GM12891 (cell line): ENCODE results near the gene MYO19.

Experiments used
- DNase-seq: peaks from one replicate; pipeline ENCODE4 v3.0.0; 2011; ENCODE audit warnings: low spot score; ENCODE audit not compliant: insufficient read length
- FAIRE-seq: peaks from 2 replicates; lab custom pipeline; 2011; peaks lifted over from hg19 to GRCh38; lab: Jason Lieb, UNC
- PAX5 ChIP-seq: IDR thresholded peaks from 2 replicates; pipeline ENCODE4 v1.6.1; 2011; ENCODE audit warnings: low read length, moderate library complexity, mild to moderate bottlenecking; ENCODE audit not compliant: insufficient read depth, severe bottlenecking
- POLR2A ChIP-seq: IDR thresholded peaks from 2 replicates; pipeline ENCODE4 v1.6.1; 2011; ENCODE audit warnings: low read depth, low read length, control low read depth
- POLR2AphosphoS5 ChIP-seq: IDR thresholded peaks from 2 replicates; pipeline ENCODE4 v1.6.1; 2011; ENCODE audit warnings: low read depth, low read length, control low read depth
- POU2F2 ChIP-seq: IDR thresholded peaks from 2 replicates; pipeline ENCODE4 v1.6.1; 2011; ENCODE audit warnings: low read depth, mild to moderate bottlenecking, control low read depth, low read length, moderate library complexity
- SPI1 ChIP-seq: IDR thresholded peaks from 2 replicates; pipeline ENCODE4 v1.6.1; 2011; ENCODE audit warnings: low read depth, low read length, control low read depth
- TAF1 ChIP-seq: IDR thresholded peaks from 2 replicates; pipeline ENCODE4 v1.6.1; 2011; ENCODE audit warnings: low read depth, low read length, control low read depth

Gene MYO19

GRCh38 chr17:36533935-36534839 lies 481 bp downstream of the MYO19 start:
- no peak for FAIRE-seq
- DNase-seq, result peak; percentile 54
- no peak for TF ChIP-seq POLR2AphosphoS5

GRCh38 chr17:36532435-36532975 lies 2.2 kb downstream of the MYO19 start:
- DNase-seq (no peak), FAIRE-seq (no peak)
- no peak for TF ChIP-seq POLR2A
- no peak for TF ChIP-seq POLR2AphosphoS5
- no peak for TF ChIP-seq PAX5
- no peak for TF ChIP-seq SPI1
- TF ChIP-seq TAF1, result no peak

GRCh38 chr17:36529121-36529520 lies 5.5 kb downstream of the MYO19 start:
- DNase-seq, result no peak
- TF ChIP-seq POLR2A, result no peak
- no peak for TF ChIP-seq POLR2AphosphoS5
- TF ChIP-seq TAF1, result no peak
- no peak for TF ChIP-seq PAX5
- TF ChIP-seq SPI1, result no peak
- no peak for TF ChIP-seq POU2F2
- FAIRE-seq, result no peak

- DNase-seq (no peak), FAIRE-seq (no peak)
These were observed 6.9 kb downstream of the MYO19 start for GRCh38 chr17:36527621-36528250.

GRCh38 chr17:36525888-36526287 lies 8.8 kb downstream of the MYO19 start:
- FAIRE-seq, result no peak
- no peak for TF ChIP-seq SPI1
- no peak for TF ChIP-seq POLR2AphosphoS5
- no peak for TF ChIP-seq POLR2A
- TF ChIP-seq POU2F2, result no peak
- no peak for TF ChIP-seq PAX5
- TF ChIP-seq TAF1, result no peak
- DNase-seq, result no peak

More at GRCh38 chr17:36527621-36528250, 6.9 kb downstream of the MYO19 start:
- TF ChIP-seq POU2F2, result no peak
- TF ChIP-seq POLR2A, result no peak
- TF ChIP-seq TAF1, result no peak
- no peak for TF ChIP-seq POLR2AphosphoS5
- no peak for TF ChIP-seq SPI1
- TF ChIP-seq PAX5, result no peak

GRCh38 chr17:36525113-36525512 lies 9.6 kb downstream of the MYO19 start:
- TF ChIP-seq PAX5 (no peak), POU2F2 (no peak)
- no peak for FAIRE-seq
- DNase-seq, result no peak

- FAIRE-seq, result no peak
- TF ChIP-seq TAF1 (no peak), POLR2AphosphoS5 (no peak), SPI1 (no peak), POLR2A (no peak), PAX5 (no peak), POU2F2 (no peak)
- DNase-seq, result no peak
These were observed 10.2 kb downstream of the MYO19 start for GRCh38 chr17:36524428-36524876.

- DNase-seq, result no peak
- FAIRE-seq, result no peak
- TF ChIP-seq TAF1 (no peak), POLR2A (no peak), PAX5 (no peak), POU2F2 (no peak)
These were observed 11.6 kb downstream of the MYO19 start for GRCh38 chr17:36523113-36523512.

- TF ChIP-seq POLR2AphosphoS5, result no peak
- TF ChIP-seq TAF1, result no peak
- no peak for TF ChIP-seq POLR2A
- no peak for TF ChIP-seq SPI1
- TF ChIP-seq POU2F2, result no peak
- TF ChIP-seq PAX5, result no peak
- FAIRE-seq, result no peak
- no peak for DNase-seq
These were observed 18.8 kb downstream of the MYO19 start for GRCh38 chr17:36515837-36516236.

- FAIRE-seq (no peak), DNase-seq (no peak)
- TF ChIP-seq TAF1, result no peak
- no peak for TF ChIP-seq POLR2A
- no peak for TF ChIP-seq SPI1
- TF ChIP-seq POU2F2, result no peak
- no peak for TF ChIP-seq PAX5
- no peak for TF ChIP-seq POLR2AphosphoS5
These were observed 19.8 kb downstream of the MYO19 start for GRCh38 chr17:36514856-36515255.
